ENCODE data around the gene R3HDML.

R3HDML gene

DNA sequence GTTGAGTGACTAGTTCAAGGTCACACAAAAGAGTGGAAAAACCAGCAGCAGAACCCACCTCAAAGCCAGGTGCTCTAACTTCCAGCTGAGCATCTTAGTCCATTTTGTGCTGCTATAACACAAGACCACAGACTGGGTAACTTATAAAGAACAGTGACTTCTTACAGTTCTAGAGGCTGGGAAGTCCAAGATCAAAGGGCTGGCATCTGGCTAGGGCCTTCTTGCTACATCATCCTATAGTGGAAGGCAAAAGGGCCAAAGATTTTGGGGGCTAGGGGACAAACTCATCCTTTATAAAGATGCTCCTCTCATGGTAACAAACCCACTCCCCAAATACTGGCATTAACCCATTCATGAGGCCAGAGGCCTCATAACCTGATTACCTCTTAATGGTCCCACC is 35.6 kb upstream of the R3HDML start:
- DNase-seq: no peak
- Histone ChIP-seq H4K20me1 (ENCODE audit: insufficient read depth, low read length) (peaks cover 7% of the 10 kb centered on the region; the same call in 1 of the 2 replicates), H3K4me3 (ENCODE audit: low read depth in 1 of 2, low read length in 2 of 2) (no peak overlapping the region), H3K27me3 (ENCODE audit: insufficient read depth, low read length, poor library complexity) (no peaks in the 10 kb centered on the region), H3K4me2 (ENCODE audit: insufficient read depth, low read length) (no peak overlapping the region), H3K27ac (ENCODE audit: low read length) (no peak overlapping the region), H3K9me3 (ENCODE audit: insufficient read depth, low read length, severe bottlenecking) (no peaks in the 10 kb centered on the region), H3K9ac (ENCODE audit: low read depth, low read length) (no peak overlapping the region), H3K79me2 (ENCODE audit: insufficient read depth, low read length) (no peaks in the 10 kb centered on the region), H3K36me3 (ENCODE audit: insufficient read depth, low read length) (no peaks in the 10 kb centered on the region), H3K4me1 (ENCODE audit: insufficient read depth, low read length) (no peaks in the 10 kb centered on the region), H2AFZ (ENCODE audit: low read depth, low read length) (no peak overlapping the region)
- TF ChIP-seq CTCF (IDR thresholded peaks at IDR 0.05; ENCODE audit: borderline replicate concordance, extremely low read depth, low read length, poor library complexity, severe bottlenecking): no peak
- no peak for TF ChIP-seq EZH2 (IDR thresholded peaks at IDR 0.05; ENCODE audit: borderline replicate concordance, low read depth, low read length, severe bottlenecking)
- no peak; the same call in 2 of the 3 replicates for ATAC-seq (ENCODE audit: insufficient read depth, low read depth)

DNA sequence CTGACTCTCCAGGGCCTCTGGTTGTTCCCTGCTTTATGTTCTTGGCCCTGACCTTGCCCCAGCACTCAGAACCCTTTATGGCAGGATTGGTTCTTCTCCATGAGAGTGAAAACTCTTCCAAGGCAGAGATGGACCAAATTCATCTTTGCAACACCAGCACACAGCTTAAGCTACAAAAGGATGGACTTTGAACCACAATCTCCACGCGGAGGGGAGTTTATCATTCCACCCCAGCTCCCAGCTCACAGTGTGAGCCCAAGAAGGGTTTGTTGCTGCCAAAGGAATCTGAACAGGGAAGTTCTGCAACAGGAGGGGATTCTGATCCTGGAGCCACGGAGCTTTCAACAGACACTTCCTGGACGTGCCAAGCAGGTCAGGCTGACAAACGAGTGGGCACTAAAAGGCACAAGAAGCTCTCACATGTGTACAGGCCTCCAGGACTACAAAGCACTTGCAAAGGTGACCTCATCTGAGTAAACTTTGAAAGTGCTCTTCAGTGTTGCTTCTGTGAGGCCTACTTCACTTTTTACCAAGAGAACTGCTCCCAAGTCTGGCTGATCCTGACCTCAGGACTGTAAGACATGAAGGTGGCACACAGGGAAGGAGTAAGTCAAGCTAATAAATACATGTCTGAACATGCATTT is 34.7 kb upstream of the R3HDML start:
- no peaks in the 10 kb centered on the region for H3K9me3 ChIP-seq (ENCODE audit: insufficient read depth, low read length, severe bottlenecking)
- peaks cover 5% of the 10 kb centered on the region; the same call in 1 of the 2 replicates for H4K20me1 ChIP-seq (ENCODE audit: insufficient read depth, low read length)
- no peaks in the 10 kb centered on the region for H3K36me3 ChIP-seq (ENCODE audit: insufficient read depth, low read length)
- no peak overlapping the region for H3K4me2 ChIP-seq (ENCODE audit: insufficient read depth, low read length)
- H3K9ac ChIP-seq (ENCODE audit: low read depth, low read length): no peak overlapping the region
- no peak for TF ChIP-seq CTCF (IDR thresholded peaks at IDR 0.05; ENCODE audit: borderline replicate concordance, extremely low read depth, low read length, poor library complexity, severe bottlenecking)
- no peak for TF ChIP-seq EZH2 (IDR thresholded peaks at IDR 0.05; ENCODE audit: borderline replicate concordance, low read depth, low read length, severe bottlenecking)
- H3K27me3 ChIP-seq (ENCODE audit: insufficient read depth, low read length, poor library complexity): no peaks in the 10 kb centered on the region
- H3K4me1 ChIP-seq (ENCODE audit: insufficient read depth, low read length): no peaks in the 10 kb centered on the region
- no peak overlapping the region for H3K4me3 ChIP-seq (ENCODE audit: low read depth in 1 of 2, low read length in 2 of 2)
- no peak overlapping the region for H2AFZ ChIP-seq (ENCODE audit: low read depth, low read length)
- DNase-seq: no peak
- H3K27ac ChIP-seq (ENCODE audit: low read length): no peak overlapping the region
- H3K79me2 ChIP-seq (ENCODE audit: insufficient read depth, low read length): no peaks in the 10 kb centered on the region
- ATAC-seq (ENCODE audit: insufficient read depth, low read depth): no peak

DNA sequence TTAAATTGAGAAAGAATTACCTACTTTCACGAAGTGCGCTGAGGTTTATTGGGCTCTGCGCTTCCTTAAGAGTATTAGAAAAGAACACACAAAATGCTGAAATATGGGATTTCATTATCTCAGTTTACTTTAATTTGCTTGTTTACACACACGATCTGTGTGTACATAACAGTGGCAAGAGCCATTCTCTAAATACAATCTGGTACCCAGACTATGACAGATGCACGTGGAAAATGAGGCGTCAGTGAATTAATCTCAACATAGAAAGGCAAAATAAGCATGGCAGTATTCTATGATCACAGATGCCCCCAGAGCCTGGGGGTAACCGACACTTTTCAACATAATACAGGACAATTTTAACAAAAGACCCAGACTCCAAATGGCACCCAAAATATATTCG is 34.1 kb upstream of the R3HDML start:
- no peaks in the 10 kb centered on the region for H3K4me1 ChIP-seq (ENCODE audit: insufficient read depth, low read length)
- ATAC-seq (ENCODE audit: insufficient read depth, low read depth): no peak
- DNase-seq: no peak
- TF ChIP-seq EZH2 (IDR thresholded peaks at IDR 0.05; ENCODE audit: borderline replicate concordance, low read depth, low read length, severe bottlenecking) (no peak), CTCF (IDR thresholded peaks at IDR 0.05; ENCODE audit: borderline replicate concordance, extremely low read depth, low read length, poor library complexity, severe bottlenecking) (no peak)
- no peak overlapping the region for H2AFZ ChIP-seq (ENCODE audit: low read depth, low read length)
- H3K27me3 ChIP-seq (ENCODE audit: insufficient read depth, low read length, poor library complexity): no peaks in the 10 kb centered on the region
- H3K4me2 ChIP-seq (ENCODE audit: insufficient read depth, low read length): no peak overlapping the region
- no peaks in the 10 kb centered on the region for H3K79me2 ChIP-seq (ENCODE audit: insufficient read depth, low read length)
- H3K27ac ChIP-seq (ENCODE audit: low read length): no peak overlapping the region
- H3K9me3 ChIP-seq (ENCODE audit: insufficient read depth, low read length, severe bottlenecking): no peaks in the 10 kb centered on the region
- no peaks in the 10 kb centered on the region for H3K36me3 ChIP-seq (ENCODE audit: insufficient read depth, low read length)
- H3K4me3 ChIP-seq (ENCODE audit: low read depth in 1 of 2, low read length in 2 of 2): no peak overlapping the region
- no peak overlapping the region for H3K9ac ChIP-seq (ENCODE audit: low read depth, low read length)
- peaks cover 4% of the 10 kb centered on the region; the same call in 1 of the 2 replicates for H4K20me1 ChIP-seq (ENCODE audit: insufficient read depth, low read length)

Measured in DND-41 (cell line).